ENCODE results near the gene ZBTB48.

Gene ZBTB48

DNA sequence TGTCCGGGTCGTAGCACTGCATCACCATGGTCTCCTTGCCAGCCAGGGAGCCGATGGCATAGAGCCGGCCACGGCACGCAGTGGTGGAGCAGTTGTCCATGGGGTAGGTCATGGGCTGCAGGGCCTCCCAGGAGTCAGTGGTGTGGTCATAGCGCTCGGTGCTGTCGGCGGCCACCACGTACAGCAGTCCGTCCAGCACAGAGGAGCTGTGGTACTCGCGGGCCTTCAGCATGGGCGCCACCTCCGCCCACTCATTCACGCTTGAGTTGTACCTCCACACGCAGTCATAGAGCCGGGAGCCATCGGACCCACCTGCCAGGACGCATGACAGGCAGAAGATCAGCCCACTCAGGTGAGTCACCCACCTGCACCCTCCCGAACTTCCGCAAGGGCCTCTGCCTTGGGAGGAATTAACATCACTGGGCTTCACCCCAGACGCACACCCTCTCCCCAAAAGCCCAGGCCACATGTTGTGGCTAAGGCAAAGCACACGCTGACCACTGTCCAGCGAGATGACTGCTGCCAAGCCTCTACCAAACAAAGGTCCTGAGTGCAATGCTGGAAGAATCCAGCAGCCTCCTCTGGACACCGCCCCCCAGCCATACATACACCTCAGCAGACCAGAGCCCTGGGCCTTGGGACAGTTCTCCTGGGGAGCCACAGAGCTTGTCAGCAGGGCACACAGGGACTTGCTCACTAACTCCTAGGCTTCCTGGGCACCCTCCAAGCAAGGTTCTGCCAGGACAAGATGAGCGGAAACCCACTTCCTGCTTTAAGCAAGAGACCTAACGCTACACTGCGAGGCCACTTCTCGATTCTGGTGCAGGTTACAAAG lies 19.6 kb downstream of the ZBTB48 start:
- TF ChIP-seq, protein P1, sequence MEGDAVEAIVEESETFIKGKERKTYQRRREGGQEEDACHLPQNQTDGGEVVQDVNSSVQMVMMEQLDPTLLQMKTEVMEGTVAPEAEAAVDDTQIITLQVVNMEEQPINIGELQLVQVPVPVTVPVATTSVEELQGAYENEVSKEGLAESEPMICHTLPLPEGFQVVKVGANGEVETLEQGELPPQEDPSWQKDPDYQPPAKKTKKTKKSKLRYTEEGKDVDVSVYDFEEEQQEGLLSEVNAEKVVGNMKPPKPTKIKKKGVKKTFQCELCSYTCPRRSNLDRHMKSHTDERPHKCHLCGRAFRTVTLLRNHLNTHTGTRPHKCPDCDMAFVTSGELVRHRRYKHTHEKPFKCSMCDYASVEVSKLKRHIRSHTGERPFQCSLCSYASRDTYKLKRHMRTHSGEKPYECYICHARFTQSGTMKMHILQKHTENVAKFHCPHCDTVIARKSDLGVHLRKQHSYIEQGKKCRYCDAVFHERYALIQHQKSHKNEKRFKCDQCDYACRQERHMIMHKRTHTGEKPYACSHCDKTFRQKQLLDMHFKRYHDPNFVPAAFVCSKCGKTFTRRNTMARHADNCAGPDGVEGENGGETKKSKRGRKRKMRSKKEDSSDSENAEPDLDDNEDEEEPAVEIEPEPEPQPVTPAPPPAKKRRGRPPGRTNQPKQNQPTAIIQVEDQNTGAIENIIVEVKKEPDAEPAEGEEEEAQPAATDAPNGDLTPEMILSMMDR (conservative IDR thresholded peaks at IDR 0.05): no peak
- H3K27ac ChIP-seq: peak overlapping the region; percentile 86; the same call in 1 of the 2 replicates

DNA sequence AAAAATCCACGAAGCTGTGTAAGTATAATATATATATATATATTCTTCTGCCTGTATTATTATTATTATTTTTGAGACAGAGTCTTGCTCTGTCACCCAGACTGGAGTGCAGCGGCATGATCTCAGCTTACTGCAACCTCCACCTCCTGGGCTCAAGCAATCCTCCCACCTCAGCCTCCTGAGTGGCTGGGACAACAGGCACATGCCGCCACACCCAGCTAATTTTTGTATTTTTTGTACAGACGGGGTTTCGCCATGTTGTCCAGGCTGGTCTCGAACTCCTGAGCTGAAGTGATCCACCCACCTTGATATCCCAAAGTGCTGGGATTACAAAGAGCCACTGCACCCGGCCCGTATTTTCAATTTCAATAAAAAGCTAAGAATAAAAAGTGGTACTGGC lies 20.2 kb downstream of the ZBTB48 start:
- H3K27ac ChIP-seq: peak overlapping the region; percentile 86

DNA sequence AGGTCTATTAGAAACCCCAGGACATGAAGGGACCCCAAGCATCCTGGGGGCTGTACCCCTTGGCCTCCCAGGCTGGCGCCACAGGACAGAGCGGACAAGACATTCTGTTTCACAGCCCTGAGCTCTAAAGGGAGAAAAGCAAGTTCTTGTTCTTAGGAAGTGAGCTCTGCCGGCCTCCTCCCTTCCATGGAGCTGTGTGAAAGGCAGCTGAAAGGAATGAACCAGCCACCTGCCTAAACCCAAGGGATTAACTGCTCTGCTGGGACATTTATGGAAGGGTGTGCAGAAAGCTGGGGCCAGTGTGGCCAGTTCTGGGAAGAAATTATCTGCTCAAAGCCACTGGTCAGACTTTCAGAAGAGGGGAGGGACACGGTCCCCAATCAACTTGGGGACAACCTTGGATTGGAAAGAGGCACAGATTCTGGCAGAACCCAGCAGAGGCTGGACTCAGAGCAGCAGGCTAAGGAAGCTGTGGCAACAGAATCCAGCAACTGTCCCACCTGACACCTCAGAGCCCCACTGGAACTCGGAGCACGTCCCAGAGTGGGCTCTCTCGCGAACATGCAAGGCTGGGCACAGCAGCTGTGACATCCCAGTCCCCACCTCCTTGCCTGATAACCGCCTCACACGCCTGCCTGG lies 20.7 kb downstream of the ZBTB48 start:
- TF ChIP-seq, protein P1 (conservative IDR thresholded peaks at IDR 0.05): no peak
- peak overlapping the region; percentile 86 for H3K27ac ChIP-seq

DNA sequence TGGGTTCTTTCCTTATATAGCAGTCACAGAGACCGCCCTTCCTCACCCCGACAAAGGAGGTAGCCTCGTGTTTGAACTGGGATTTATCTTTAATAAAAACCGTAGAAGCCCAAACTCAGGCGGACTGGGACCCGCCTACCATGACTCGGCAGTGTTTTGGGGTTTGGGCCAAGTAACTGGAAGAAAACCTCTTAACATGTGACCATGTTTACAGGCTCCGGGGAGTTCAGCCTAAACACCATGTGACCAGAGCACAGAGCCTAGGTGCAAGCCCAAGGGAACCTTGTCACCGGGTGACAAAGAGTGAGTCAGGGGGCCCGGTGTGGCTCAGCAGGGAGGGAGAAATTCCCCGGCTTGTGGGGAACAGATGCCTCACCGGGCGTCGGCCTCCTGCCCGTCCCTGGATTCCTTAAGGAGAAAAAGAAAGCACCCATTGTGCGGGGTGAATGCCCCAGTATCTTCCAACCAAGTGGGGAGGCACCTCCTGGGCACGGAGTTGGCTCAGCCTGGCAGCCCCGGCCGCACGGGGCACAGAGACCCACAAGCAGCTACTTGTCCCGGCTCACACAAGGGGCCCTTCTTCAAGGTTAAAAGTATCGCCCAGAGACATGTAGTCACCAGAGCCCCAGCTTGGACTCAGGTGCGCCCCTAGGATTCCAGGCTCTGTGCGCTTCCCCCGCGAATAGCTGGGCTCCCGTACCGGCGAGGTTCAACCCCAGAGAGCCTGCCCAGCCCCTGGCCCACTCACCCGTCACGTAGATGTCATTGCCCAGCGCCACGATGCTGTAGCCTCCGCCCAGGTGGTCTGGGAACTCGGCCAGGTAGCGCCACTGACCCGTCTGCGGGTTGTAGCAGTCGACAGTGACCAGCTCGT lies 21.5 kb downstream of the ZBTB48 start:
- TF ChIP-seq, protein P1 (conservative IDR thresholded peaks at IDR 0.05): no peak
- H3K27ac ChIP-seq: peak overlapping the region; percentile 86

DNA sequence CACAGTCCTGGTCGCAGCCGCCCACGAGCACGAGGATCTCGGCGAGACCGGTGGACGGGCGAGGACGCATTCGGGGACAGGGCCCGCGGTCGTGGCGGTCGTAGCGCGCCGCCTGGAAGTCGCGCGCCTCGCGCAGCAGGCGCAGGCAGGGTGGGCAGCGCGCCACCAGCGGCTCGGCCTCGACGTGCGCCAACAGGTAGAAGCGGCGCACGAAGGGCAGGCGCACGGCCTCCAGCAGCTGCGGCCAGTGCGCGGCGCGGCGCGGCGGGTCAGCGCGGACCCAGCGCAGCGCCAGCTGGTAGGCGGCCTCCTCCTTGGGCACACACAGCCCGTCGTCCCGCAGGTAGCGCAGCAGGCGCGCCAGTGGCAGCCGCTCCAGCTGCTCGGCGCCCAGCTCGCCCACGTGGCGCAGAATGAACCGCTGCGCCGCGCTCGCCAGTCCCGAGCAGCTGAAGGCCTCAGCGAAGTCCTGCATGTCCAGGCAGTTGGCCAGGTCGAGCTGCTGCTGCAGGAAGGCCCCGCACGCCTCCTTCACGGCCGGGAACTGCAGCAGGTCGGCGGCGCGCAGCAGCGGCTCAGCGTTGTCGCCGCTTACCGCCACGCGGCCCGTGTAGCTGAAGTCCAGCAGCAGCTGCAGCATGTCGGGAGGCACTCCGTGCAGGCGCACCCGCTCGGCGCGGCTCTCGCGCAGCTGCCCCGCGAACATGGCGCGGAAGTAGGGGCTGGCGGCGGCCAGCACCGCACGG lies 22.3 kb downstream of the ZBTB48 start:
- TF ChIP-seq, protein P1 (conservative IDR thresholded peaks at IDR 0.05): no peak; the same call in 1 of the 2 replicates
- peak overlapping the region; percentile 86 for H3K27ac ChIP-seq

DNA sequence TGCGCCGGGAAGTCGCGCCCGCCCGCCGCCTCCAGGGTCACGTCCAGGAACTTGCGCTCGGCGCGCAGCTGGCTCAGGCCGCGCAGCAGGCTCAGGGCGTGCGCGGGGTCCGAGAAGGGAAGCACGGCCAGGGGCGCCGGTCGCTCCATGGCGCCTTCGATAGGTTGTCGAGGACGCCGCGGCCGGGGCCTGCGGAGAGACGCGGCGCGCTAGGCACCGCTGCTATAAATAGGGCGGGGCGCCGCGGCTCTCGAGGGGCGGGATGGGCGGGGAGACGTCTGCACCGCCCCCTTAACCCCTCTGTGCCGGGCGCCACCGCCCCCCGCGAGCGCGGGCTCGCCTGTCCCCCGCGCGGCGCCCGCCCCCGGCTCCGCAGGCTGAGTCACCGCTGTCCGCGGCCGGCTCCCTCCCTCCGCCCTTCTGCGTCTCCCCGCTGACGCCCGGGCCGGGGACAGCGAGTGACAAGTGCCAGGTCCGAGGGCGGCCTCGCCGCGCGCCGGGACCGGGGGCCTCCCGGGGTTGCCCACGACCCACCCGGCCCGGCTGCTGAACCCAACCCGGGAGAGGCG lies 23.0 kb downstream of the ZBTB48 start, which contains the start of gene KLHL21:
KLHL21 (minus strand) TSS at position 201 of the 569 bp plus-strand sequence; CDS start at position 149, 52 bp downstream.
- peak within 1 kb of the TSS; percentile 86 for H3K27ac ChIP-seq
- TF ChIP-seq, protein P1 (conservative IDR thresholded peaks at IDR 0.05): no peak

Measured in VCaP (cell line).